GM21529 (cell line): ENCODE data around the gene COLEC11.

Experiments
- ATAC-seq: cut with Tn5 transposase; IDR thresholded peaks from one replicate; pipeline ENCODE4 v1.9.1; 2021; ENCODE audit not compliant: unreplicated experiment

Gene COLEC11

GRCh38 chr2:3584608-3585260 lies 10.2 kb upstream of the COLEC11 start:
- no peak for ATAC-seq

GRCh38 chr2:3585261-3586109 lies 9.4 kb upstream of the COLEC11 start:
- no peak for ATAC-seq

DNA sequence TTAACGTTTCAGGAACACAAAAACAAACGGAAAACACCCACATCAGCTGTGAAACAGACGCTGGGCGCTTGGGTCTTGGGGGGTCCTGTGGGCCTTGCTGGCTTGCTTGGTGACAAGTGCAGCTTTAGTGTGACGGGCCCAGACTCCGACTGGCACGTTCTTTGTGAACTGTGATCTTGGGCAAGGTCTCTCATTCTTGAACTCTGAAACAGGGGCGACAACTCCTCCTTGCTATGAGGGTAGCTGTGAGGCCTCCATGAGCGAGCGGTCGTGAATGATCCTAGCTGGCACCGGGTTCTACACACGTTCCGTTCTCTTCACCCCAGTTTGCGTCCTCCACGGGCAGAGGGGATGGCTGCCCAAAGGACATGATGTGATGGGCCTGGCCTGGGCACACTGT lies 8.7 kb upstream of the COLEC11 start:
- ATAC-seq, result no peak

GRCh38 chr2:3587021-3587420 lies 7.9 kb upstream of the COLEC11 start:
- ATAC-seq, result no peak

DNA sequence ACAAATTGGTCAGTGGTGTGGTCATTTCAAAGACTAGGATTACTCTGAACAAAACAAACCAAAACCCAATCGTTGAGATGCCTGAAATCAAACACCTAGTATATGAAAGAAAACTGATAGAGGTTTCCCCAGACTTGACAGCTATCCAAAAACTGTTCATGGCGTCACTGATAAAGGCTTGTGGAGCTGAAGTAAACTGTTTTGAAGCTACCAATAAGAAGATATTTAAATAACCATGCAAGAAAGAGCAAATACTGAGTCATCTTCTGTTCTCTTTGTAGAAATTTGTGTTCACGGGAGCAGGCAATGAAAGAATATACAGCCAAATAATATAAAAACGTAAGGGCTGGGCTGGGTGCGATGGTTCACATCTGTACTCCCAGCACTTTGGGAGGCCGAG lies 7.5 kb upstream of the COLEC11 start:
- no peak for ATAC-seq

DNA sequence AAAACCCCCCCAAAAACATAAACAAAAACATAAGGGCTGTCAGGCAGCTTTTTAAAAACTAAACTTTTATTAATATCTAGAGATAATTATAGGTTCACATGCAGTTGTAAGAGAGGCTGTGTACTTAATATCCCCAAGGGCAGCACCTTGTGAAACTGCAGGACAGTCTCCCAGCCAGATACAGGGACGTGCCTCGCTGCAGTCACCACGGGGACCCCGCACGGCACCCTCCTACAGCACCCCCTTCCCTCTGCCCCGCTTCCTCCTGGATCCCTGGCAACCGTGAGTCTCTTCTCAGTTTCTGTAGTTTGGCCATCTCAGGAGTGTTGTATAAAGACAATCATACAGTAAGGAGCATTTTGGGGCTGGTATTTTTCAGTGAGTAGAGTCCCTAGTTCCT lies 6.8 kb upstream of the COLEC11 start:
- ATAC-seq, result no peak

GRCh38 chr2:3589086-3589485 lies 5.8 kb upstream of the COLEC11 start:
- no peak for ATAC-seq

DNA sequence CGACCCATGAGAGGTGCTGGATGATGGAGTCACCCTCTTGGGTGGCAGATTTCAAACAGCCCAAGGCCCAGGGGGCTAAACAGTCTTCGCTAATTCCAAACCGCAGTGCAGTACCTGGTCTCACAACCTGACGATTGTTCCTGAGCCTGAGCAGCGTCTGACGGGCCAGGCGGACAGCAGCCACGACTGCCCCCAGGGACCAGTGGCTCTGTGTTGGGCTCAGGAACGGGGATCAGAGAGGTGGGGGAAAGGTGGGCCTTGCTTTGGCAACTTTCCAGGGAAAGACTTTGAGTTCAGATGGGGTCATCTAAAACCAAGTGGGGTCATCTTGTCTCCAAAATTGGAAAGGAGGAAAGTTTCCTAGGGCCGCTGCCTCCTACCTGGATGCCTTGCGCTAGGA lies 492 bp downstream of the COLEC11 start:
- no peak for ATAC-seq

DNA sequence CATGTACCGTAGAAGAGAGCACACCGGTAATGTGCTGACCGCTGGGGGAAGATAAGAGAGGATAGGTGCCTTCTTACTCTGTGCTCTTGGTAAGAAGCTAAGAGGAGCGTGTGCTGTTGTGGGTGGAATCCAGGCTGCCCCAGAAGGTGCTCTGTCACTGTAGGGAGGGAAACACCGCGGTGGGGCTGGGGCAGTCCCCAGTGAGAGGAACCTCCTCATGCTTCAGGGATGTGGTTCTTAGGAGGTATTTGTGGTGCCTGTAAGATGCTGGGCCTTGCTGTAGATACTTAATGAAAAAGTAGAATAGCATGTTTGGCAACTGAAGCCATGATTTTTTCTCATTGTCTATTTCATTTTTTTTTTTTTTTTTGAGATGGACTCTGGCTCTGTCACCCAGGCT lies 1.1 kb downstream of the COLEC11 start:
- ATAC-seq, result peak; percentile 84

DNA sequence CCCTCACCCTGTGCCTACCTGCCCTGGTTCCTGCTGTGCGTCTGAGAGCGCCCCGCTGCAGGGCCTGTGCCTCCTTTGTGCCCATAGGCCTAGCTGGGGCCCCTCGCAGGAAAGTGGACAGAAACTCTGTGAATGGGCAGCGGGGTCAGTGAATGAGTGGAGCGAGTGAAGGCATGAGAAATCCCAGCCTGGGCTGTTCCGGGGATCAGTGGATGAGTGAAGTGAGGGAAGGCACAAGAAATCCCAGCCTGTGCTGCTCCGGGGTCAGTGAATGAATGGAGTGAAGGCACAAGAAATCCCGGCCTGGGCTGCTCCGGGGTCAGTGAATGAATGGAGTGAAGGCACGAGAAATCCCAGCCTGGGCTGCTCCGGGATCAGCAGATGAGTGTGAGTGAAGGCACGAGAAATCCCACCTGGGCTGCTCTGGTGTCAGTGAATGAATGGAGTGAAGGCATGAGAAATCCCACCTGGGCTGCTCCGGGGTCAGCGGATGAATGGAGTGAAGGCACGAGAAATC lies 2.0 kb downstream of the COLEC11 start:
- ATAC-seq, result no peak

DNA sequence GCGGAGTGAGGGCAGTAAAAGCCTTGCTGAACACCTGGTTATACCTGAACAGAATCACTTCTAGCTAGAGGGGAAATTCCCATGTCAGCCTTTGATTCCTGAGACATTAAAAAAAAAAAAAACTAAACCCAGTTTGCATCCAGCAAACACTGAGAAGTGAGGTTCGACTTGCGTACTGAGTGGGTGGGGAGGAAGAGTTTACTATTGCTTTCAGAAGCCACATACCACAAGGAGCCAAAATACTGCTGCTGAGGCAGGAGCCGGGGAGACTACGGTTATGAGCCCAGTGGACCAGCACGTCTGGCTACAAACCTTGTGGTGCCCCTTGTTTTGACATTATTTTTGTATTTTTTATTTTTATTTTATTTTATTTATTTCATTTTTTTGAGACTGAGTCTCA lies 2.7 kb downstream of the COLEC11 start:
- ATAC-seq, result peak; percentile 64

- no peak for ATAC-seq
These were observed 3.4 kb downstream of the COLEC11 start for GRCh38 chr2:3598197-3598910.

GRCh38 chr2:3598912-3599854 lies 4.3 kb downstream of the COLEC11 start:
- no peak for ATAC-seq

- ATAC-seq, result no peak
These were observed 5.4 kb downstream of the COLEC11 start for GRCh38 chr2:3600256-3600855.

DNA sequence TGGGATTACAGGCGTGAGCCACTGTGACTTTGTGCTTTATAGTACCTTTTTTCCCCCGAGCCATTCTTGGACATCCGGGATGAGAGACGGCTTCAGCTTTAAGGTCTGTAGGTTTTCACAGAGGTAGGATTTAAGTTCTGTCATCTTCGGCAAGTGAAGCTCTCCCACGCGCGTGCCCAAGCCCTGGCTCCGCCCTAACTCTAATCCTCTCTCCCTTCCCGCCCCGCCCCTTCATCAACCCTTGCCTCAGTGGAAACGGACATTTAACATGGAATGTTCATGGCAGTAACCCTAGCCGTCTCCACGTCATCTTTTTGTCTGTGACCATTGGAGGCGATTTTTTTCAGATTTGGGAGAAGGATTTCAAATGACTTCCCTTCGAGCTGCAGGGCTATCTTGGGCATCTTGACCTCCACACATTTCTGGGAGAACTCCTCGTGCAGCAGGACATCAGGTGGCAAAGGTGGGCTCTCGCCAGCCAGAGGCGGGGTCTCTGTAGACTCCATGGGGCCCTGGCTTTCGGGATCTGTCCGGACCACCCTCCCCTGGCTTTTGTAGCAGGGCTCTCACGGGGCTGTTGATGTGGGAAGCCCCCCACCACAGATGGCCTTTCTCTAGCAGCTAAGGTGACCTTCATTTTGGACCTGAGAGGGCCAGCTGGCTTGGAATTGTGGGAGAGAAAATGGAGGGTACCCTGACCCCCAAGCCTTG lies 6.8 kb downstream of the COLEC11 start:
- no peak for ATAC-seq

- no peak for ATAC-seq
These were observed 7.8 kb downstream of the COLEC11 start for GRCh38 chr2:3602553-3603339.

DNA sequence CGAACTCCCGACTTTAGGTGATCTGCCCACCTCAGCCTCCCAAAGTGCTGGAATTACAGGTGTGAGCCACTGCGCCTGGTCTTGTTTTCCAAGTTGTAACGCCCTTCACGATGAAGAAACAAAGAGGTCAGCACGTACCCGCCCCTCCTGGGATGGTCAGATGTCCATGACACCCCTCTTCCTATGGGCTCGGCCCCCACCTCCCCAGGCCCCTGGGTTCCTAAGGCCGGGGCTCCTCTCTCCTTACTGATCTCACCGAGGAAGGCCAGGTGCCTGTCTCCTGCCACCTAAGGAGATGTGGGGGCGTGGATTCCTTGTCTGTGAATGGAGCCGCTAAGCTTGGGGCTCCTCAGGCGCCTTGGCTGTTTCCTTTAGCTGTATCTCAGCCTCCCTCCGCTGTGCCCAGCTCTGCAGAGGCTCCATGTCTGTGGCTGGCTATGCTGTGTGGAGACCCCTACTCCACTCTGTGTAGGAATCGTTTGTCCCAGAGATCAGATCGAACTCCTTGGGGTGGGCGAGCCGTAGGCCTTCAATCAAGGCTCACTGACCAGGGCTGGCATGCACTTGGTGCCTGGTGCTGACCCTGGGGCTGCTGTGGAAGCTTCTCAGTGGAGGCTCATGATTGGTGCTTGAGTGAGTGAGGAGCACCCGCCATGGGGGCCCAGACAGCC lies 8.8 kb downstream of the COLEC11 start:
- ATAC-seq, result no peak

- no peak for ATAC-seq
These were observed 9.4 kb downstream of the COLEC11 start for GRCh38 chr2:3604207-3604877.
